Activated B cell treated with CpG ODN at 0.5 μM for 24 hours (primary cell): ENCODE measurements around the gene DIS3L2. TPM values are rescaled to one million over a fixed set of nuclear protein-coding genes. Genes with fewer than 3 reads are reported as not detected.

Experiments used
- ATAC-seq: fragments of 200-7000 bp; cut with Tn5 transposase; one replicate; pipeline ENCODE4 v1.10.0; 2021; ENCODE audit warnings: low read depth, mild to moderate bottlenecking, moderate library complexity
- CTCF ChIA-PET: fragments of 350-600 bp; sonication (Branson Sonifier 250); formaldehyde crosslinking; loops from one replicate; lab custom pipeline; 2021; ENCODE audit warnings: antibody characterized with exemption; lab: Charles Lee
- POLR2A ChIA-PET: fragments of 350-600 bp; sonication (Branson Sonifier 250); formaldehyde crosslinking; loops from one replicate; lab custom pipeline; 2021; ENCODE audit warnings: antibody characterized with exemption; lab: Charles Lee
- DNase-seq: peaks from one replicate; pipeline ENCODE4 v3.0.0; 2022
- H3K27ac Mint-ChIP-seq: one replicate; pipeline ENCODE4 v1.8.0; 2020; ENCODE audit warnings: mixed read lengths
- H3K27me3 Mint-ChIP-seq: one replicate; pipeline ENCODE4 v1.8.0; 2021; ENCODE audit warnings: mixed read lengths
- H3K36me3 Mint-ChIP-seq: one replicate; pipeline ENCODE4 v1.8.0; 2021; ENCODE audit warnings: low read depth, mixed read lengths
- H3K4me1 Mint-ChIP-seq: one replicate; pipeline ENCODE4 v1.8.0; 2021; ENCODE audit warnings: mixed read lengths
- H3K4me3 Mint-ChIP-seq: one replicate; pipeline ENCODE4 v1.8.0; 2020; ENCODE audit warnings: mild to moderate bottlenecking, mixed read lengths
- H3K9me3 Mint-ChIP-seq: one replicate; pipeline ENCODE4 v1.8.0; 2020; ENCODE audit warnings: mixed read lengths
- CTCF ChIP-seq: fragments of 200-600 bp; IDR thresholded peaks from one replicate; pipeline ENCODE4 v1.8.0; 2022; ENCODE audit warnings: antibody characterized with exemption, mild to moderate bottlenecking
- intact Hi-C: fragments of 100-400 bp; cut with micrococcal nuclease; formaldehyde crosslinking; loops from one replicate; pipeline ENCODE4 v1.15.1; 2024
- total RNA-seq: library from RNA; stranded (reverse); gene quantifications from 2 replicates; pipeline ENCODE4 v1.2.3, GENCODE V29; 2022

The DIS3L2 gene
- total RNA-seq, 1 donor from 2014 or later: 65.9 TPM

GRCh38 chr2:232281858-232282507 is 320.5 kb downstream of the DIS3L2 start:
- DNase-seq: no peak
- intact Hi-C loops: no loop called here
- H3K4me1 Mint-ChIP-seq: no peaks in the 10 kb centered on the region
- H3K27me3 Mint-ChIP-seq: no peaks in the 10 kb centered on the region
- H3K4me3 Mint-ChIP-seq: no peak overlapping the region
- peaks cover 6% of the 10 kb centered on the region for H3K9me3 Mint-ChIP-seq
- H3K36me3 Mint-ChIP-seq: peaks cover 46% of the 10 kb centered on the region
- ChIA-PET POLR2A (no interaction called here), CTCF (no interaction called here)
- no peak overlapping the region for H3K27ac Mint-ChIP-seq
- no peak for TF ChIP-seq CTCF
- ATAC-seq: no peak

GRCh38 chr2:232282508-232283055 is 321.1 kb downstream of the DIS3L2 start:
- no peak for DNase-seq
- H3K4me3 Mint-ChIP-seq: no peak overlapping the region
- CTCF ChIA-PET: no interaction called here
- POLR2A ChIA-PET: no interaction called here
- intact Hi-C loops: no loop called here
- ATAC-seq: no peak
- TF ChIP-seq CTCF: no peak
- no peaks in the 10 kb centered on the region for H3K27me3 Mint-ChIP-seq
- peaks cover 45% of the 10 kb centered on the region for H3K36me3 Mint-ChIP-seq
- no peaks in the 10 kb centered on the region for H3K4me1 Mint-ChIP-seq
- H3K9me3 Mint-ChIP-seq: peaks cover 6% of the 10 kb centered on the region
- H3K27ac Mint-ChIP-seq: no peak overlapping the region

- Mint-ChIP-seq H3K36me3 (peaks cover 44% of the 10 kb centered on the region), H3K9me3 (no peaks in the 10 kb centered on the region), H3K4me3 (no peak overlapping the region), H3K27me3 (no peaks in the 10 kb centered on the region), H3K27ac (no peak overlapping the region), H3K4me1 (no peaks in the 10 kb centered on the region)
- POLR2A ChIA-PET: no interaction called here
- intact Hi-C loops: no loop called here
- DNase-seq (no peak), ATAC-seq (no peak)
- no peak for TF ChIP-seq CTCF
- CTCF ChIA-PET: no interaction called here
Observed at GRCh38 chr2:232286001-232286868, 324.7 kb downstream of the DIS3L2 start.

GRCh38 chr2:232287316-232287715 is 325.8 kb downstream of the DIS3L2 start:
- ChIA-PET CTCF (no interaction called here), POLR2A (no interaction called here)
- ATAC-seq (no peak), DNase-seq (no peak)
- no peak overlapping the region for H3K27ac Mint-ChIP-seq
- no peaks in the 10 kb centered on the region for H3K4me1 Mint-ChIP-seq
- intact Hi-C loops: no loop called here
- no peaks in the 10 kb centered on the region for H3K9me3 Mint-ChIP-seq
- no peaks in the 10 kb centered on the region for H3K27me3 Mint-ChIP-seq
- H3K36me3 Mint-ChIP-seq: peaks cover 39% of the 10 kb centered on the region
- H3K4me3 Mint-ChIP-seq: no peak overlapping the region
- TF ChIP-seq CTCF: no peak

- no peak for TF ChIP-seq CTCF
- Mint-ChIP-seq H3K9me3 (no peaks in the 10 kb centered on the region), H3K36me3 (peaks cover 36% of the 10 kb centered on the region), H3K27me3 (no peaks in the 10 kb centered on the region), H3K4me3 (no peak overlapping the region), H3K27ac (no peak overlapping the region), H3K4me1 (peaks cover 2% of the 10 kb centered on the region)
- intact Hi-C loops: no loop called here
- DNase-seq (no peak), ATAC-seq (no peak)
- ChIA-PET POLR2A (no interaction called here), CTCF (no interaction called here)
Observed at GRCh38 chr2:232288489-232289030, 327.0 kb downstream of the DIS3L2 start.
